GM19043 (cell line): ENCODE measurements around the gene KRTAP5-6.

Source experiments
- ATAC-seq: cut with Tn5 transposase; IDR thresholded peaks from one replicate; pipeline ENCODE4 v1.9.1; 2021; ENCODE audit warnings: low read depth; ENCODE audit not compliant: unreplicated experiment

KRTAP5-6 gene, protein sequence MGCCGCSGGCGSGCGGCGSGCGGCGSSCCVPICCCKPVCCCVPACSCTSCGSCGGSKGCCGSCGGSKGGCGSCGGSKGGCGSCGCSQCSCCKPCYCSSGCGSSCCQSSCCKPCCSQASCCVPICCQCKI

DNA sequence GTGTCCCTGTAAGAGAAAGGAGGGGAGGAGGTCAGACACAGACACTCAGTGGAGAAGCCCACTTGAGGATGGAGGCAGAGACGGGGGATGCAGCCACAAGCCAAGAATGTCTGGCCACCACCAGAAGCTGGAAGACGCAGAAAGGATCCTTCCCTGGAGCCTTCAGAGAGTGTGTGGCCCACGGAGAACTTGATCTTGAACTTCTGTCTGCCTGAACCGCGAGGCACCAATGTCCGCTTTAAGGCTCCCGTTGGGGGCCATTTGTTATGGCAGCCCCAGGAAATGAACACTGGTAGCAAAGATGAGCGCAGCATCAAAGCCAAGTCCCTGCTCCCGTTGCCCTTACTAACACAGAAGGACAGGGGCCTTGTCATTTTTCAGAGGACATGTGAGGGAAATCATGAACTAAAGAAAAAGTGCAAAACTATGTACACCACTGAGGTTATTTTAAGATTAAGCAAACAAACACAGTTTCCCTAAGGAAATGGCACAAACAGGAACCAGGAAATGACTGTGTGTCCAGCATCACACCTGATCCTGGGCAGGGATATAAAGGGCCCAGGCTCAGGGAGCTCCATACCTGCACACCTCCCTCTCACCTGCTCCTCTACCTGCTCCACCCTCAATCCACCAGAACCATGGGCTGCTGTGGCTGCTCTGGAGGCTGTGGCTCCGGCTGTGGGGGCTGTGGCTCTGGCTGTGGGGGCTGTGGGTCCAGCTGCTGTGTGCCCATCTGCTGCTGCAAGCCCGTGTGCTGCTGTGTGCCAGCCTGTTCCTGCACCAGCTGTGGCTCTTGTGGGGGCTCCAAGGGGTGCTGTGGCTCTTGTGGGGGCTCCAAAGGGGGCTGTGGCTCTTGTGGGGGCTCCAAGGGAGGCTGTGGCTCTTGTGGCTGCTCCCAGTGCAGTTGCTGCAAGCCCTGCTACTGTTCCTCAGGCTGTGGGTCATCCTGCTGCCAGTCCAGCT is at the start of gene KRTAP5-6:
TSS of gene KRTAP5-6 (plus strand) at position 588 of the 963 bp plus-strand sequence. CDS start at position 639, 51 bp downstream.
- no peak for ATAC-seq

GRCh38 chr11:1647901-1648652 is 48.9 kb upstream of the KRTAP5-6 start:
- ATAC-seq, result no peak

DNA sequence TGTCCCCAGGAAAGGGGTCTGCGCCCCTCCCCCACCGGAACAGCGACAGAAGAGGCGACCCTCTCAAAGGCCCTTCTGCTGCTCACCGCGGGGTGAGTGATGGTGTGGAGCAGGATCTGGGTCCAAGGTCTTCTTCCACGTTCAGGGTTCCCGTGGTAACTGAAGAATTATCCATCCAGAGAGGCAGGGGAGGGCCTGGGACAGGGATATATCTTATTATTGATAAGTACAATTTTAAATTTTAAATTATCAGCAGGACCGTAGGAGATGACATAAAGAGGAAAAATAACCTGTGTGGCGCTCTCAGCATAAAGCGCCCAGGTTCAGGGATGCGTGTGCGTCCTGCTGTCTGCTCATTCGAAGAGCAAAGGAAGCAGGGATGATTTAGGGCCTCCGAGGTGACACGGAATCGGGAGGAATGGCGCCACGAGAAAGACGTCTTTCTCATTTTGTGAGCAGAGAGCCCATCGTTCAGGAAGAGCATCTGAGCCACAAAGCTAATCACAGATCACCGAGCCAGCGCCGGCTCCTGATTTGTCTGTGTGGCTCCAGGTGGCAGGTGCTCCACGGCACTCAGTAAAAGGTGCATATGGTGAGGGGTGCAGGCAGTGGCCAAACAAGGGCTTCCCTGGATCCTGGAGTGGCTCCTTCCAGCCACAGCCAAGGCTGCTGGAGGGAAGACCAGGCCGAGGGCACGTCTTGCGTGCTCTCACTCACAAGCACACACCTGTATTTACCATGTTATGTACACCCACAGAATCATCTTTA is 48.2 kb upstream of the KRTAP5-6 start:
- no peak for ATAC-seq

DNA sequence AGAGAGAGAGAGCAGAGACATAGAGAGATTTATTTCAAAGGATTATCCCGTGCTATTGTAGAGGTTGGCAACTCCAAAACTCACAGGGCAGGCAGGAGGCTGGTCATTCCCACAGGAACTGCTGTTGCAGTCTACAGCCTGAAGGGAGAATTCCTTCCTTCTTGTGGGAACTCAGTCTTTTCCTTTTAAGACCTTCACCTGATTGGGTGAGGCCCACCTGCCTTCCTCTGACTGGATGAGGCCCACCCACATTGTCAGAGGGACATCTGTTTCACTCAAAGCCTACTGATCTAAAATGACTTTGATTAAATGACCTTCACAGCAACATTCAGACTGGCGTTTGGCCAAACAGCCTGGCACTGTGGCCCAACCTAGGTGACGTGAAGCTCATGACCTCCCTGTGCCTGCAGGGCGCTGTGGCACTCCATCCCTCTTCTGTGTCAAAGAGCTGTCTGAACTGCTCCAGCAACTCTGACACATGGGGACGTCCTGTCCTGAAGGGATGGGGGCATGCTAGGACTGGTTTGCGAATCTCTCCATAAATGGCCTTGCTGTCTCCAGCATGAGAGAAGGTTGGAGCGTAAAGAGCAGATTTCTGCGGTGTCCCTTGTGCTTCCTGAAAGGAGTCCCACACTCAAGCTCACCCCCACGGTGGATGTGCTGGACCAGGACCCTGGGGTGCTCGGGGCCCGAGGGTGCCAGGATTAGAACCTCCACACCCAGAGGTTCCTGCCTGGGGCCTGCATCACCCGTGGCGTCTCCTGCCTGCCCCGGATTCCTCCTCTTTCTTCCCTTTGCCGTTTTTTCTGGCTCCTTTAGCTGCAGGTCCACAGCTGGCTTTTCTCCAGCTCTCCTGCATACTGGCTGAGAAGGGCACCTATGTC is 46.7 kb upstream of the KRTAP5-6 start:
- ATAC-seq, result no peak

DNA sequence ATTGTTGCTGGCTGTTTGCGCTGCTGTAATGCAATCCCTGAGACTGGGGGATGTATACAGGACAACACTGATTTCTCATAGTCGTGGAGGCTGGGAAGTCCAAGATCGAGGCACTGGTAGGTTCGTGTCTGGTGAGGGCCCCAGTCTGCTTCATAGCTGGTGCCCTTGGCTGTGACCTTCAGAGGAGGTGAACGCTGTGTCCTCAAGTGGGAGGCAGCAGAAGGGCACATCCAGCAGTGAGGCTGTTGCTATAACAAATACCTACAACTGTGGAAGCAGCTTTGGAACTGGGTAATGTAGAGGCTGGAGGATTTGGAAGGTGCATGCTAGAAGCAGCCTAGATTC is 46.1 kb upstream of the KRTAP5-6 start:
- no peak for ATAC-seq

DNA sequence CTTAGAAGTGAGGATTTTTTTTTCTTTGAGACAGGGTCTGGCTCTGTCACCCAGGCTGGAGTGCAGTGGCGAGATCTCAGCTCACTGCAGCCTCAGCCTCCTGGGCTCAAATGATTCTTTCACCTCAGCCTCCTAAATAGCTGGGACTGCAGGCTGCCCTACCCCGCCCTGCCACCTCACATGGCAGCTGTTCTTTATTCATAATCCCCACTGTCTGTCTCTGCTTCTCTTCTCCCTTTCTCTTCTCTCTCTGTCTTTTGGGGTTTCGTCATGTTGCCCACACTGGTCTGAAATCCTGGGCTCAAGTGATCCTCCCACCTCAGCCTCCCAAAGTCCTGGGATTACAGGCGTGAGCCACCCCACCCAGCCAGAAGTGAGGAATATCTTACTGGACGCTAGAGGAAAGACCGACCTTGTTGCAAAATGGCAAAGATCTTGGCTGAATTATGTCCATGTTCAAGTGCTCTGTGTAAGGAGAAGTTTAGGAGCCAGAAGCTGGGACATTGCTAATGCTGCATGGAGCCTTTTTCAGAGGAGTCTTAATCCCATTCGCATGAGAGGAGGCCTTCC is 45.5 kb upstream of the KRTAP5-6 start:
- ATAC-seq, result no peak

- ATAC-seq, result no peak
Measured at GRCh38 chr11:1652026-1652425, 45.0 kb upstream of the KRTAP5-6 start.

DNA sequence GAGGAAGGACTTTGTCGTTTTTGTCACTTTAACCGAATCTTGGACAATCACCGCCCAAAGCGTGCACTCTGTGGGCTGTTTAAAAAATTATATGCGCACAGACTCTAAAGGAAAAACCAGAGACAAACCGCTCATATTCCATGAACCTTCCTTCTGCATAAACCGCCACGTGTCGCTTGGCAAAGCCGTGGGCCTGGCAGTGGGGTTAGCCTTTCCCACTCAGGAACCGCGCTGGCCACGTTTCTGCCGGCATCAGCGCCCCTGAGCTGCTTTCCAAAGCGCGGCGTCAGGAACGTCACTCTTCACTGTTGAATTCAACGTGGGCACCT is 44.6 kb upstream of the KRTAP5-6 start:
- no peak for ATAC-seq

- no peak for ATAC-seq
Measured at GRCh38 chr11:1652771-1653540, 44.0 kb upstream of the KRTAP5-6 start.

GRCh38 chr11:1653541-1654387 is 43.2 kb upstream of the KRTAP5-6 start:
- no peak for ATAC-seq

- ATAC-seq, result no peak
Measured at GRCh38 chr11:1654388-1655167, 42.4 kb upstream of the KRTAP5-6 start.

- ATAC-seq, result no peak
Measured at GRCh38 chr11:1655168-1656060, 41.6 kb upstream of the KRTAP5-6 start.

DNA sequence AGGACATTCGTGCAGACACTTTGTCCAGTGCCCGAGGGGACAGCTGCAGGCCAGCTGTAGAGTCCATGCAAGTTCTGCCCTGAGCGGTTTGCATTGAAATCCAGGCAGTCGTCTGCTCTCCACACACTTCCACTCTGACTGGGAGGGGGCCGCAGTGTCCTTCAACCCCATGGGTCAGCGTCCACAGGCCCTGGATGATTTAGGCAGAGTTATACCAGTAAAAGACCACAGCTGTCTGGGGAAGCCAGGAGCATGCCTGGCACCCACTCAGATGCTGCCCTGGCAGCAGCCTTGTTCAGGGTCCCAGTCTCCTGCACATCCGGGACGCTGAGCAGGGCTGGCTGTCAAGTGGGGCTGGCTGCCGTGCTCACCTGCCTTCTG is 40.9 kb upstream of the KRTAP5-6 start:
- no peak for ATAC-seq

DNA sequence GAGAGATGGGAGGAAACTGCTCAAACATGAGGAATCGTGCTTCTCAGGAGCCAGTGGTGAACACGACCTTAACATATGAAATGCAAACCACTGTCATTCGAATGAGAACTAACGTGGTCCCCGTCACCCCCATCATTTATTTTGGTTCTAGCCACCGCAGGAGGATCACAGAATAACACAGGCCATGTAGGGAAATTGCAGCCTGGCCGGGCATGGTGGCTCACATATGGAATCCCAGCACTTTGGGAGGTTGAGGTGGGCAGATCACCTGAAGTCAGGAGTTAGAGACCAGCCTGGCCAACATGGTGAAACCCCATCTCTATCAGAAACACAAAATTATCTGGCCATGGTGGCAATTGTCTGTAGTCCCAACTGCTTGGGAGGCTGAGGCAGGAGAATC is 40.3 kb upstream of the KRTAP5-6 start:
- no peak for ATAC-seq

GRCh38 chr11:1659506-1659905 is 37.5 kb upstream of the KRTAP5-6 start:
- ATAC-seq, result no peak
